Karpas-422 (cell line): ENCODE results near the gene P2RX1. TPM values are rescaled to one million over a fixed set of nuclear protein-coding genes. Genes with fewer than 3 reads are reported as not detected.

Source experiments
- DNase-seq: peaks from one replicate; pipeline ENCODE4 v3.0.0-alpha.2; 2015
- H2AFZ ChIP-seq: fragments of 200-600 bp; sonication (generic); 2 replicates; pipeline ENCODE4 v1.6.1; 2014; ENCODE audit warnings: antibody characterized with exemption, low read length, mixed read lengths
- H3K27ac ChIP-seq: fragments of 200-600 bp; sonication (generic); 2 replicates; pipeline ENCODE4 v1.5.1; 2014; ENCODE audit warnings: mild to moderate bottlenecking, low read length, moderate library complexity
- H3K27me3 ChIP-seq: fragments of 200-600 bp; sonication (generic); 2 replicates; pipeline ENCODE4 v1.6.1; 2014; ENCODE audit warnings: low read length, mixed read lengths
- H3K36me3 ChIP-seq: fragments of 200-600 bp; sonication (generic); 2 replicates; pipeline ENCODE4 v1.6.1; 2014; ENCODE audit warnings: low read length, mixed read lengths; ENCODE audit not compliant: insufficient read depth
- H3K4me1 ChIP-seq: fragments of 200-600 bp; sonication (generic); 2 replicates; pipeline ENCODE4 v1.6.1; 2014; ENCODE audit warnings: mild to moderate bottlenecking, low read length, mixed read lengths
- H3K4me2 ChIP-seq: fragments of 200-600 bp; sonication (generic); 2 replicates; pipeline ENCODE4 v1.6.1; 2014; ENCODE audit warnings: low read length, low read depth, mild to moderate bottlenecking; ENCODE audit not compliant: poor library complexity, severe bottlenecking
- H3K4me3 ChIP-seq: fragments of 200-600 bp; sonication (generic); 2 replicates; pipeline ENCODE4 v1.5.1; 2014; ENCODE audit warnings: mild to moderate bottlenecking, antibody characterized with exemption, low read length, mixed read lengths
- H3K79me2 ChIP-seq: fragments of 200-600 bp; sonication (generic); 2 replicates; pipeline ENCODE4 v1.6.1; 2014; ENCODE audit warnings: mild to moderate bottlenecking, low read length, mixed read lengths
- H3K9ac ChIP-seq: fragments of 200-600 bp; sonication (generic); 2 replicates; pipeline ENCODE4 v1.6.0; 2014; ENCODE audit warnings: low read length
- H3K9me2 ChIP-seq: fragments of 200-600 bp; sonication (generic), shearing (Covaris generic); replicated peaks from 2 replicates; pipeline ENCODE4 v1.6.0; 2014; ENCODE audit warnings: mild to moderate bottlenecking, low read length, moderate library complexity; ENCODE audit not compliant: insufficient read depth
- H3K9me3 ChIP-seq: fragments of 300-700, 200-600 bp; sonication (generic); 2 replicates; pipeline ENCODE4 v1.6.1; 2014; ENCODE audit warnings: low read length, mixed read lengths
- H4K20me1 ChIP-seq: fragments of 200-600 bp; sonication (generic); 2 replicates; pipeline ENCODE4 v1.6.1; 2014; ENCODE audit warnings: mild to moderate bottlenecking, antibody characterized with exemption, low read length, low read depth; ENCODE audit not compliant: insufficient read depth
- total RNA-seq: library from RNA; depleted of rRNA; stranded (reverse); fragments of >200 nt; shearing (Covaris generic); gene quantifications from 2 replicates; pipeline ENCODE4 v1.2.3, GENCODE V29; 2014; ENCODE audit warnings: low replicate concordance

The P2RX1 gene
- total RNA-seq, 1 experiment from 2014 or later, result not detected

DNA sequence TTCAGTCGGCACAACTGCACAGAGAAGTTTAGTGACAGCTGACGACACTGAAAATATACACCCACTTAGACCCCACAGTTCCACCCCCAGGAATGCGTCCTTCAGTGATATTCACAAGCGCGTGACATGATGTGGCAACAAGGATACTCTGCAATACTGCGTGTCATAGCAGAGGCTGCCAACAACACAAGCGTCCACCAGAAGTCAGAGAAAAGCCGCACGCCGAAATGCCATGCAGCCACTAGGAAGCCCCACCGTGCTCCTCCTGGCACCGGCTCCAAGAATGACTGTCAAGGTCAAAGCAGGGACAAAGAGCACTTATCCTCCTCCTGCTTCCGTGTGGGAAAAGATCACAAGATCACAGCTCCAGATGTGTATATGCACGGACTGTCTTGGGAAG, 44.5 kb upstream of the P2RX1 start:
- peaks cover 42% of the 10 kb centered on the region for H3K36me3 ChIP-seq
- peak overlapping the region; percentile 99 for H3K27ac ChIP-seq
- DNase-seq, result no peak
- peak overlapping the region; percentile 57 for H3K4me3 ChIP-seq
- H3K4me1 ChIP-seq, result peaks cover 79% of the 10 kb centered on the region
- H3K79me2 ChIP-seq, result peaks cover 69% of the 10 kb centered on the region
- H3K27me3 ChIP-seq, result no peaks in the 10 kb centered on the region
- no peak overlapping the region for H2AFZ ChIP-seq
- H3K9me3 ChIP-seq, result no peaks in the 10 kb centered on the region
- H3K9me2 ChIP-seq, result no peaks in the 10 kb centered on the region
- H3K4me2 ChIP-seq, result peak overlapping the region; percentile 96
- peak overlapping the region; percentile 76 for H3K9ac ChIP-seq
- peaks cover 48% of the 10 kb centered on the region for H4K20me1 ChIP-seq

DNA sequence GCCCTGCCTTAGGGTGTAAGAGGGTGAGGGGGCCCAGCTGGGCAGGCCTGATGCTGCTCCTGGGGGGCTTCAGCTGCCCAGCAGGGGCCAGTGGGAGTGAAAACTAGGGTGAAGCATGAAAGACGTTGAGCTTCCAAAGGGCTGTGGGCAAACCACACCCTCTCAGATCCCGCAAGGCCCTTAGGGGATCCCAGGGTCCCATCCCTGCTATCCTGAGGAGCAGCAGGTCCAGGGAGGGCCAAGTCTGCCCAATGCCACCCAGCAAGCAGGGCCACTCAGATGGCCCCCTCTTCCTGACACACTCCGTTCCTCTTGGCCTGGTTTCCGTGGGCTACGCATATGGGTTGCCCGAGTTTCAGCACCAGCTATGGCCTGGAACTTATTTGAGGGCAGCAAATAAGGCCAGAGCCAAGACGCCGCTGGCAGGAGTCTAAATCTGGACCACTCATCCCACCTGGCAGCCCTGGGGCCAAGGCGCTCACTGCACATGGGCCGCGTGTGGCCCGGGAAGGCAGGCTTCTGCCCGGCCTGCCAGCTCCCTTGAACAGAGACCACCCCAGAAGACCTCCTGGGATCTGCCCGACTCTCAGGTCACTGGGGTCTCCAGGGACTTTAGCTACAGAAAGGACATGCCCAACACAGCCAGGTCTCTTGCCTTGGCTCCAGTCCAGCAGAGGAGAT, 43.8 kb upstream of the P2RX1 start:
- no peaks in the 10 kb centered on the region for H3K9me2 ChIP-seq
- H3K9me3 ChIP-seq, result no peaks in the 10 kb centered on the region
- peaks cover 53% of the 10 kb centered on the region for H4K20me1 ChIP-seq
- H3K9ac ChIP-seq, result peak overlapping the region; percentile 76
- H3K36me3 ChIP-seq, result peaks cover 48% of the 10 kb centered on the region
- H3K4me1 ChIP-seq, result peaks cover 75% of the 10 kb centered on the region
- peak overlapping the region; percentile 96 for H3K4me2 ChIP-seq
- H3K27ac ChIP-seq, result peak overlapping the region; percentile 99
- no peak for DNase-seq
- H3K4me3 ChIP-seq, result peak overlapping the region; percentile 57
- H3K27me3 ChIP-seq, result no peaks in the 10 kb centered on the region
- H2AFZ ChIP-seq, result no peak overlapping the region
- H3K79me2 ChIP-seq, result peaks cover 75% of the 10 kb centered on the region

GRCh38 chr17:3959295-3959899, 43.1 kb upstream of the P2RX1 start:
- Histone ChIP-seq H3K27ac (peak overlapping the region; percentile 99), H3K9me2 (no peaks in the 10 kb centered on the region), H3K4me2 (peak overlapping the region; percentile 96), H3K4me3 (no peak overlapping the region; the same call in 1 of the 2 replicates), H2AFZ (no peak overlapping the region), H3K9me3 (no peaks in the 10 kb centered on the region), H4K20me1 (peaks cover 58% of the 10 kb centered on the region), H3K4me1 (peaks cover 71% of the 10 kb centered on the region), H3K79me2 (peaks cover 80% of the 10 kb centered on the region), H3K36me3 (peaks cover 52% of the 10 kb centered on the region), H3K9ac (peak overlapping the region; percentile 76), H3K27me3 (no peaks in the 10 kb centered on the region)
- DNase-seq, result no peak

DNA sequence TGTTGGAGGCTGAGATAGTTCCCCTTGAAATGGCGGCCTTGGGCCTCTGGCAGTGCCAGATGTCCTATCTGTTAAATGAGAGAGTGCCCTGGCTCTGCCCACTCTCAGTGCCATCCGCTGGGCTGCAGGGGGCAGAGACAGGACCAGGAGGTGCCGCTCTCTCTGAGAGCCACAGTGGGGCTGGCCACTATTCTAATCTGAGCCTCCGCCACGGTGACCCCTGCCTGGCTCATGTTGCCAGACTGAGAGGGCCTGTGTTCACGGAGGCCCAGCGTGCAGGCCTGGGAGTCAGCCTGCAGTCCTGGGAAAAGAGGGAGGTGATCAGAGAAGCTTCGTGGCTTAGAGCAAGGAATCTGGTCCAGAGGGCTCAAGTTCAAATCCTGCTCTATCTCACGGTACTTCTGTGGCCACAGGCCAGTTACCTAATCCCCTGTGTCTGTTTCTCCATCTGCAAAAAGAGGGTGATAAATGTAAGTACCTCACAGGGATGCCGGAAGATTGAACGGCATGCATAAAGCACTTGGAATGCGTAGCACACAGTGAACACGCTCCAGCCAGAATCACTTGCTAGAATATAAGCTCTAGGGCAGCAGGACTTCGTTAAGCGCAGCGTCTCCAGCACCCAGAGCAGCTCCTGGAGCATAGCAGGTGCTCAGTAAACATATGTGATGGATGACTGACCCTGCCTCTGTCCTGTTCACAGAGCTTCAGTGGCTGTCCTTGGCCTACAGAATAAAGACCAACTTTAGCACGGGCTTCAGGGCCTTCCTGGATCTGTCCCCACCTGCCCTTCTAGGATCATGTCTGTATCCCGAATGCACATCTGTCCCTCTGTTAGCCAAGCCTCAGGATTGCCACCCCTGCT, 41.7 kb upstream of the P2RX1 start:
- no peaks in the 10 kb centered on the region for H3K27me3 ChIP-seq
- H3K4me3 ChIP-seq, result peak overlapping the region; percentile 15; the same call in 1 of the 2 replicates
- peak overlapping the region; percentile 58 for H3K4me2 ChIP-seq
- H3K79me2 ChIP-seq, result peaks cover 85% of the 10 kb centered on the region
- no peak for DNase-seq
- H3K4me1 ChIP-seq, result peaks cover 70% of the 10 kb centered on the region
- peak overlapping the region; percentile 37 for H3K9ac ChIP-seq
- H3K36me3 ChIP-seq, result peaks cover 49% of the 10 kb centered on the region
- H4K20me1 ChIP-seq, result peaks cover 72% of the 10 kb centered on the region
- peak overlapping the region; percentile 90 for H3K27ac ChIP-seq
- no peak overlapping the region for H2AFZ ChIP-seq
- no peaks in the 10 kb centered on the region for H3K9me2 ChIP-seq
- H3K9me3 ChIP-seq, result no peaks in the 10 kb centered on the region

GRCh38 chr17:3956983-3957382, 40.7 kb upstream of the P2RX1 start:
- Histone ChIP-seq H3K4me1 (peaks cover 60% of the 10 kb centered on the region), H4K20me1 (peaks cover 77% of the 10 kb centered on the region), H3K9me2 (no peaks in the 10 kb centered on the region), H3K4me3 (peak overlapping the region; percentile 15; the same call in 1 of the 2 replicates), H2AFZ (no peak overlapping the region), H3K9ac (peak overlapping the region; percentile 37), H3K9me3 (no peaks in the 10 kb centered on the region), H3K36me3 (peaks cover 49% of the 10 kb centered on the region), H3K79me2 (peaks cover 75% of the 10 kb centered on the region), H3K4me2 (peak overlapping the region; percentile 58), H3K27ac (peak overlapping the region; percentile 90), H3K27me3 (no peaks in the 10 kb centered on the region)
- DNase-seq, result no peak

- Histone ChIP-seq H3K9ac (peak overlapping the region; percentile 37), H3K9me3 (no peaks in the 10 kb centered on the region), H3K9me2 (no peaks in the 10 kb centered on the region), H3K4me3 (peak overlapping the region; percentile 15; the same call in 1 of the 2 replicates), H2AFZ (no peak overlapping the region), H4K20me1 (peaks cover 79% of the 10 kb centered on the region), H3K4me2 (peak overlapping the region; percentile 58), H3K36me3 (peaks cover 52% of the 10 kb centered on the region), H3K27me3 (no peaks in the 10 kb centered on the region), H3K27ac (peak overlapping the region; percentile 90), H3K4me1 (peaks cover 54% of the 10 kb centered on the region), H3K79me2 (peaks cover 71% of the 10 kb centered on the region)
- DNase-seq, result peak; percentile 86
These were observed 40.2 kb upstream of the P2RX1 start for GRCh38 chr17:3956327-3956957.

GRCh38 chr17:3955673-3955988, 39.4 kb upstream of the P2RX1 start:
- Histone ChIP-seq H3K4me3 (no peak overlapping the region), H3K36me3 (peaks cover 49% of the 10 kb centered on the region), H2AFZ (no peak overlapping the region), H3K27me3 (no peaks in the 10 kb centered on the region), H3K79me2 (peaks cover 64% of the 10 kb centered on the region), H3K9ac (no peak overlapping the region), H3K27ac (peak overlapping the region; percentile 90), H4K20me1 (peaks cover 76% of the 10 kb centered on the region), H3K9me3 (no peaks in the 10 kb centered on the region), H3K4me2 (no peak overlapping the region), H3K4me1 (peaks cover 46% of the 10 kb centered on the region), H3K9me2 (no peaks in the 10 kb centered on the region)
- no peak for DNase-seq
